Measurements from ENCODE around the gene VSIG2.

GRCh38 chr11:124722176-124722575 lies 29.9 kb downstream of the VSIG2 start:
- no peak for TF ChIP-seq CTCF (IDR thresholded peaks at IDR 0.05; ENCODE audit: poor library complexity)
- TF ChIP-seq EZH2phosphoT487 (IDR thresholded peaks at IDR 0.05; ENCODE audit: low read depth, severe bottlenecking, unreplicated experiment): no peak
- TF ChIP-seq EZH2 (IDR thresholded peaks at IDR 0.05; ENCODE audit: borderline replicate concordance): no peak

All from hepatocyte (in vitro differentiated cells).